ENCODE measurements around the gene LIPC. TPM values are rescaled to one million over a fixed set of nuclear protein-coding genes. Genes with fewer than 3 reads are reported as not detected.

The LIPC gene
- total RNA-seq, 1 donor from 2014 or later: not detected

- DNase-seq (ENCODE audit: low spot score in 2 of 2) (no peak), FAIRE-seq (no peak)
These were observed 95.9 kb downstream of the LIPC start for GRCh38 chr15:58527573-58528187.

- FAIRE-seq (no peak), DNase-seq (ENCODE audit: low spot score in 2 of 2) (no peak)
These were observed 96.5 kb downstream of the LIPC start for GRCh38 chr15:58528188-58528870.

GRCh38 chr15:58529041-58529440, 97.2 kb downstream of the LIPC start:
- no peak for DNase-seq (ENCODE audit: low spot score in 2 of 2)
- no peak for FAIRE-seq

- DNase-seq (ENCODE audit: low spot score in 2 of 2) (no peak), FAIRE-seq (no peak)
These were observed 98.3 kb downstream of the LIPC start for GRCh38 chr15:58530056-58530590.

- DNase-seq (ENCODE audit: low spot score in 2 of 2): no peak
- no peak for FAIRE-seq
These were observed 100.3 kb downstream of the LIPC start for GRCh38 chr15:58532126-58532525.

GRCh38 chr15:58534556-58534955, 102.8 kb downstream of the LIPC start:
- no peak for FAIRE-seq

GRCh38 chr15:58535337-58535736, 103.5 kb downstream of the LIPC start:
- DNase-seq (ENCODE audit: low spot score in 2 of 2): no peak
- FAIRE-seq: no peak

More at GRCh38 chr15:58534556-58534955, 102.8 kb downstream of the LIPC start:
- no peak for DNase-seq (ENCODE audit: low spot score in 2 of 2)

GRCh38 chr15:58535894-58536293, 104.1 kb downstream of the LIPC start:
- FAIRE-seq (no peak), DNase-seq (ENCODE audit: low spot score in 2 of 2) (no peak)

GRCh38 chr15:58536414-58536813, 104.6 kb downstream of the LIPC start:
- FAIRE-seq (no peak), DNase-seq (ENCODE audit: low spot score in 2 of 2) (no peak)

- FAIRE-seq (no peak), DNase-seq (ENCODE audit: low spot score in 2 of 2) (no peak)
These were observed 105.2 kb downstream of the LIPC start for GRCh38 chr15:58537033-58537432.

- no peak for DNase-seq (ENCODE audit: low spot score in 2 of 2)
- no peak for FAIRE-seq
These were observed 106.5 kb downstream of the LIPC start for GRCh38 chr15:58538225-58538727.

- DNase-seq (ENCODE audit: low spot score in 2 of 2): no peak
- no peak for FAIRE-seq
These were observed 107.1 kb downstream of the LIPC start for GRCh38 chr15:58538901-58539300.

- DNase-seq (ENCODE audit: low spot score in 2 of 2): no peak
- no peak for FAIRE-seq
These were observed 107.8 kb downstream of the LIPC start for GRCh38 chr15:58539548-58539947.

- DNase-seq (ENCODE audit: low spot score in 2 of 2) (no peak), FAIRE-seq (no peak)
These were observed 109.8 kb downstream of the LIPC start for GRCh38 chr15:58541410-58542087.

- FAIRE-seq: no peak
These were observed 112.0 kb downstream of the LIPC start for GRCh38 chr15:58543664-58544335.

GRCh38 chr15:58544756-58545155, 113.0 kb downstream of the LIPC start:
- no peak for DNase-seq (ENCODE audit: low spot score in 2 of 2)
- no peak for FAIRE-seq

More at GRCh38 chr15:58543664-58544335, 112.0 kb downstream of the LIPC start:
- DNase-seq (ENCODE audit: low spot score in 2 of 2): no peak

GRCh38 chr15:58545307-58546065, 113.7 kb downstream of the LIPC start:
- no peak for FAIRE-seq

GRCh38 chr15:58546066-58546591, 114.3 kb downstream of the LIPC start:
- DNase-seq (ENCODE audit: low spot score in 2 of 2) (no peak), FAIRE-seq (no peak)

More at GRCh38 chr15:58545307-58546065, 113.7 kb downstream of the LIPC start:
- no peak for DNase-seq (ENCODE audit: low spot score in 2 of 2)

Data from frontal cortex (tissue), 4 donors.